Activated T-cell treated with anti-CD3 and anti-CD28 coated beads, Interleukin-2, amount 50 U/mL, for 4 hours (primary cell): ENCODE results near the gene ASS1. TPM values are rescaled to one million over a fixed set of nuclear protein-coding genes. Genes with fewer than 3 reads are reported as not detected.

Experiments used
- ATAC-seq, 2 donors: fragments of 200-7000 bp; cut with Tn5 transposase; one replicate each; pipeline ENCODE4 v1.10.0; 2021
- DNase-seq: peaks from one replicate; pipeline ENCODE4 v3.0.0-alpha.2; 2020
- H3K27me3 Mint-ChIP-seq: one replicate; pipeline ENCODE4 v1.8.0; 2021; ENCODE audit warnings: low read depth, mixed read lengths
- H3K36me3 Mint-ChIP-seq: one replicate; pipeline ENCODE4 v1.8.0; 2022; ENCODE audit warnings: mixed read lengths; ENCODE audit not compliant: insufficient read depth
- H3K4me1 Mint-ChIP-seq: one replicate; pipeline ENCODE4 v1.8.0; 2021; ENCODE audit warnings: low read depth, mixed read lengths
- H3K4me3 Mint-ChIP-seq: one replicate; pipeline ENCODE4 v1.8.0; 2021; ENCODE audit warnings: mild to moderate bottlenecking, moderate library complexity, mixed read lengths
- H3K9me3 Mint-ChIP-seq: one replicate; pipeline ENCODE4 v1.8.0; 2021; ENCODE audit warnings: mixed read lengths
- total RNA-seq, 3 donors: library from RNA; stranded (reverse); gene quantifications; one replicate each; pipeline ENCODE4 v1.2.1, GENCODE V29; 2021

ASS1 gene
- total RNA-seq, 3 donors from 2014 or later: 1.4 to 2.6 (median 2.6) TPM

GRCh38 chr9:130409246-130409645, 35.5 kb upstream of the ASS1 start:
- no peaks in the 10 kb centered on the region for H3K27me3 Mint-ChIP-seq
- no peak overlapping the region for H3K4me3 Mint-ChIP-seq
- DNase-seq (no peak), ATAC-seq (no peak)
- no peaks in the 10 kb centered on the region for H3K4me1 Mint-ChIP-seq
- H3K36me3 Mint-ChIP-seq: no peaks in the 10 kb centered on the region
- no peaks in the 10 kb centered on the region for H3K9me3 Mint-ChIP-seq

DNA sequence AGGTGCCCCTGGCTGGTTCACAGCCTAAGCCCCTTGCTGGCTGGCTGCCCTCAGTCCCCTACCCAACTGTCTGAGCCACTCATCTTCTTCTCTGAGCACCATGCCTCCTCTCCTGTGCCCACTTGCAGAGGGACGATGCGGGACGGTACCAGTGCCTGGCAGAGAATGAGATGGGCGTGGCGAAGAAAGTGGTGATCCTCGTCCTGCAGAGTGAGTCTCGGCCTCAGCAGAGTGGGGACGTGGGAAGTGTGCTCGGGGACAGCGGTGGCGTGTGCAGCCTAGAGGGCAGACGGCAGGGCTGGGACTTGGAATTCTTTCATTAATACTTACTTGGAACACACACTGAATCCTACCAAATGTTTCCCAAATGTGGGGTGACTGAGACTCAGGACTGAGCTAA, 34.3 kb upstream of the ASS1 start:
- H3K4me3 Mint-ChIP-seq: no peak overlapping the region
- ATAC-seq (no peak), DNase-seq (no peak)
- H3K27me3 Mint-ChIP-seq: no peaks in the 10 kb centered on the region
- no peaks in the 10 kb centered on the region for H3K36me3 Mint-ChIP-seq
- no peaks in the 10 kb centered on the region for H3K9me3 Mint-ChIP-seq
- H3K4me1 Mint-ChIP-seq: no peaks in the 10 kb centered on the region

DNA sequence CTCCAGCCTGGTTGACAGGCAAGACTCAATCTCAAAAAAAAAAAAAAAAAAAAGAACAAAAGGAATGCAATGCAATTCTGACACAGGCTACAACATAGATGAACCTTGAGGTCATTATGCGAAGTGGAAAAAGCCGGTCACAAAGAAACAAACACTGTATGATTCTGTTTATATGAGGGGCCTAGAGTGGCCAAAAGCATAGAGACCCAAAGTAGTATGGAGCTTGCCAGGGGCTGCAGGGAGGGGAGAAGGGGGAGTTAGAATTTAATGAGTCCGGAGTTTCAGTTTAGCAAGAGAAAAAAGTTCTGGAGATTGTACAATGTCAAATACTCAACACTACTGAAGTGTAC, 33.2 kb upstream of the ASS1 start:
- peaks cover 2% of the 10 kb centered on the region for H3K27me3 Mint-ChIP-seq
- H3K4me3 Mint-ChIP-seq: no peak overlapping the region
- no peak for DNase-seq
- no peaks in the 10 kb centered on the region for H3K4me1 Mint-ChIP-seq
- no peak for ATAC-seq
- no peaks in the 10 kb centered on the region for H3K9me3 Mint-ChIP-seq
- H3K36me3 Mint-ChIP-seq: no peaks in the 10 kb centered on the region

GRCh38 chr9:130414081-130414731, 30.6 kb upstream of the ASS1 start:
- H3K4me3 Mint-ChIP-seq: no peak overlapping the region
- peaks cover 2% of the 10 kb centered on the region for H3K27me3 Mint-ChIP-seq
- DNase-seq (no peak), ATAC-seq (no peak)
- H3K9me3 Mint-ChIP-seq: no peaks in the 10 kb centered on the region
- H3K4me1 Mint-ChIP-seq: no peaks in the 10 kb centered on the region
- H3K36me3 Mint-ChIP-seq: no peaks in the 10 kb centered on the region

GRCh38 chr9:130414910-130415746, 29.6 kb upstream of the ASS1 start:
- H3K9me3 Mint-ChIP-seq: no peaks in the 10 kb centered on the region
- H3K4me3 Mint-ChIP-seq: no peak overlapping the region
- no peaks in the 10 kb centered on the region for H3K4me1 Mint-ChIP-seq
- peak in 1 of 2 donors; percentile 14 for ATAC-seq
- no peak for DNase-seq
- peaks cover 2% of the 10 kb centered on the region for H3K27me3 Mint-ChIP-seq
- no peaks in the 10 kb centered on the region for H3K36me3 Mint-ChIP-seq

DNA sequence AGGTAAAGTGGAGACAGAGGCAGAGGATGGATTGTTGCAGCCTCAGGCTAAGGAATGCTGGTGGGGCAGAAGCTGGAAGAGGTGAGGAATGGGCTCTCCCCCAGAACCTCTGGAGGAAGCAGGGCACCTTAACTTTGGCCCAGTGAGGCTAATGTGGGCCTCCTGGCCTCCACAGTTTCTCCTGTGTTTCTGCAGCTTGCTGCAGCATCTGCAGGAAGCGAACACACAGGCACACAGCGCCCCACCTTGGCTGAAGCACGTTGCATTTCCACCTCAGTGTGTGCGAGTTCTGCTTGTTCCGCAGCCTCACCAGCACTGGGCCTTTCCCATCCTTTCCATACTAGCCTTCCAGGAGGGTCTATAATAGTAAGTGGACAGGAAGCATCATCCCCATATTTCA, 27.2 kb upstream of the ASS1 start:
- Mint-ChIP-seq H3K36me3 (no peaks in the 10 kb centered on the region), H3K4me1 (no peaks in the 10 kb centered on the region), H3K27me3 (peaks cover 5% of the 10 kb centered on the region), H3K4me3 (no peak overlapping the region), H3K9me3 (no peaks in the 10 kb centered on the region)
- ATAC-seq: no peak
- DNase-seq: no peak

DNA sequence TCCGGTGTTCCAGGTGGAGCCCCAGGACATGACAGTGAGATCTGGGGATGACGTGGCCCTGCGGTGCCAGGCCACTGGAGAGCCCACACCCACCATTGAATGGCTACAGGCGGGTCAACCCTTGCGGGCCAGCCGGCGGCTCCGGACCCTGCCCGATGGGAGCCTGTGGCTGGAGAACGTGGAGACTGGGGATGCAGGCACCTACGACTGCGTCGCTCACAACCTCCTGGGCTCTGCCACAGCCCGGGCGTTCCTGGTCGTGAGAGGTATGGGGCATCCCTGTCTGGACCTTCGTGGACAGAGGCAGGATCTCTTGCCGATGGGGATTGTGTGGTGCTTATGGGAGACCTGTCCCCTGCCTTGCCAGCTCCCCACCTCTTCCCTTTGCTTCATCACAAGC, 26.0 kb upstream of the ASS1 start:
- Mint-ChIP-seq H3K36me3 (no peaks in the 10 kb centered on the region), H3K4me3 (no peak overlapping the region), H3K27me3 (peaks cover 8% of the 10 kb centered on the region), H3K9me3 (no peaks in the 10 kb centered on the region), H3K4me1 (no peaks in the 10 kb centered on the region)
- ATAC-seq (no peak), DNase-seq (no peak)

DNA sequence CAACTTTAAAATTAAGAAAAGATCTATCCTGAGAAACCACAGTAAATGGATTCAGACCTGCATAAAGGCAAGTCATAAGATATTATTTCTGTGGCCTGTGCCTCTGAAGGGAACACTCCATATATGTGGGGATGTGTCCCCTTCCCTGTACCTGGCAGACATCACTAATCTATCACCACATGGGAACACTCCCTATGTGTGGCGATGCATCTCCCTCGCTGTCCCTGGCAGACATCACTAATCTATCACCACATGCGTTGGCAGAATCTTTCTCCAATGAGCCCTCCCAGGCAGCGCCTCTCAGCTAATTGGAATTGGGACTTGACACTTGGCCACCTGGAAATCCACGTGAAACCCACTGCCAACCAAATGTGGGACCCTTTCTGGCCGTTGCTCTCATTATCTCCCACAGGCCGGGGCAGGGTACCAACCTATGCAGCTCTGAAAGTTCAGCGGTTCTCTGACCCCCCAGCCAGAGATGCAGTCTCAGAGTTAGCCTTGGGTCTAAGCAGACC, 25.2 kb upstream of the ASS1 start:
- no peaks in the 10 kb centered on the region for H3K9me3 Mint-ChIP-seq
- ATAC-seq (no peak), DNase-seq (no peak)
- H3K36me3 Mint-ChIP-seq: no peaks in the 10 kb centered on the region
- H3K4me1 Mint-ChIP-seq: no peaks in the 10 kb centered on the region
- peaks cover 8% of the 10 kb centered on the region for H3K27me3 Mint-ChIP-seq
- H3K4me3 Mint-ChIP-seq: no peak overlapping the region

DNA sequence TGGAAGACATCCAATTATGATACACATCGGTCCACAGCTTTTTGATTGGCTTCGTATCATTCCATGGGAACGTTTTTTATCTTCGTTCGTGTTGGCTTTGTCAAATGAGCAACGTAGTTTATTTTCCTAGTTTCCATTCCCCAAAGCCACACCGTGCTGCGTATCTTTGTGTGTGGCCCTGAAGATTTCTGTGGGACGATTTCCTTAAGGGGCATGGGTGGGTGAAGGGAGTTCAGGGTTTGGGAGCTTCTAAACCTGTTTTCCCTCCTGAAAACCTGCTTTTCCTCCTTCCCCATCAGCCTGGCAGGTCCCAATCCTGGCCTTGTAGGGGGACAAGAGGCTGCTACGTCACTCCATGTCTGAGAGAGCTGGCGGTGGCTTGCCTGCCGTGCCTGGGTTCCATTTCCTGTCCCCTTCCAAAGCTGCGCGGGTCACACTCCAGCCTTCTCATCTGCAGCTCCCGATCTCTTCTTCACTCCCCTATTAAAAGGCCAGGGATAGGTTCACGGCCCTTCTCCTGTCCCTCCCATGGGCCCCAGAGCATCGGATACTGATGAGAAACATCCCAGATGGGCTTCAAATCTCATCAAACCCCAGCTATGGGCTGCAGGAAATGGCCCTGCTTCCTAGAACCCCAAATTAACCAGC, 23.5 kb upstream of the ASS1 start:
- no peaks in the 10 kb centered on the region for H3K9me3 Mint-ChIP-seq
- no peak for ATAC-seq
- no peaks in the 10 kb centered on the region for H3K4me1 Mint-ChIP-seq
- peaks cover 7% of the 10 kb centered on the region for H3K27me3 Mint-ChIP-seq
- H3K4me3 Mint-ChIP-seq: no peak overlapping the region
- no peaks in the 10 kb centered on the region for H3K36me3 Mint-ChIP-seq
- no peak for DNase-seq

- no peak for DNase-seq
- Mint-ChIP-seq H3K4me1 (no peaks in the 10 kb centered on the region), H3K4me3 (no peak overlapping the region), H3K9me3 (no peaks in the 10 kb centered on the region), H3K36me3 (no peaks in the 10 kb centered on the region), H3K27me3 (peaks cover 6% of the 10 kb centered on the region)
- no peak for ATAC-seq
Observed at GRCh38 chr9:130421802-130422276, 22.9 kb upstream of the ASS1 start.

DNA sequence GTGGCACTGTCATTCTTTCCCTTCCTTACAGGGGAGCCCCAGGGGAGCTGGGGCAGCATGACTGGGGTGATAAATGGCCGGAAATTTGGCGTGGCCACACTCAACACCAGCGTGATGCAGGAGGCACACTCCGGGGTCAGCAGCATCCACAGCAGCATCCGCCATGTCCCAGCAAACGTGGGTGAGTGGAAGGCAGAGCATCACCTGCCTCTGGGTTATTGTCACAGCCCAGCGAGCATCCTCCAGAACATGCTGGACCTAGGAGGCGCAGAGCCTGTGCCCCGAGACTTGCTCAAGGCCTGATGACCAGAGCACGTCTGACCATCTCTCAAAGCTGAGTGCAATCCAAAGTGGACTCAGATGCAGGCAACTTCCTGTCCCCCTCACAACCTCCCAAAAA, 22.2 kb upstream of the ASS1 start:
- ATAC-seq (no peak), DNase-seq (no peak)
- no peaks in the 10 kb centered on the region for H3K4me1 Mint-ChIP-seq
- H3K36me3 Mint-ChIP-seq: no peaks in the 10 kb centered on the region
- H3K27me3 Mint-ChIP-seq: peaks cover 9% of the 10 kb centered on the region
- no peak overlapping the region for H3K4me3 Mint-ChIP-seq
- H3K9me3 Mint-ChIP-seq: no peaks in the 10 kb centered on the region

DNA sequence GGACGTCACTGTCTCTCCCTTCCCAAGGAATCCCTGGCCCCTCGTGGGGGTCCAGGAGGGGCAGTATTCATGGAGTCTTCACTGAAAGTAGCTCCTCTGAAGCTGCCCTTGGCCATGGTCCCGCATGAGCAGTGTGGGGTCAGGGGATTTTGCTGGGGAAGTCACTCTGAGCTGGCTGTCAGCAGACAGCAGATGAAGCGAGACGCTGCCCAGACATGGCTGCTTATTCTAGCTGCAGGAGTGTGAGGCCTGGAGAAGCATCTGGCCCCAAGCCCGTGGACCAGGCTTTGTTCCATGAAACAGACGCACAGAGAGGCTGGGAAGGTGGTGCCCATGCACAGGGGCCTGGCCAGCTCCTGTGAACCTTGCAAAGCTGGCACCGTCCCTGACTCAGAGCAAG, 21.5 kb upstream of the ASS1 start:
- DNase-seq (no peak), ATAC-seq (no peak)
- Mint-ChIP-seq H3K9me3 (no peaks in the 10 kb centered on the region), H3K36me3 (no peaks in the 10 kb centered on the region), H3K4me3 (no peak overlapping the region), H3K4me1 (no peaks in the 10 kb centered on the region), H3K27me3 (peaks cover 9% of the 10 kb centered on the region)

GRCh38 chr9:130424595-130425454, 19.9 kb upstream of the ASS1 start:
- DNase-seq: no peak
- Mint-ChIP-seq H3K4me3 (no peak overlapping the region), H3K4me1 (no peaks in the 10 kb centered on the region), H3K27me3 (peaks cover 10% of the 10 kb centered on the region), H3K36me3 (no peaks in the 10 kb centered on the region), H3K9me3 (no peaks in the 10 kb centered on the region)
- ATAC-seq: no peak
